Esophagus muscularis mucosa (tissue), 3 donors: ENCODE measurements around the gene ECD.

ENCODE experiments used
- POLR2A ChIP-seq: fragments of 450-650 bp; IDR thresholded peaks from one replicate; pipeline ENCODE4 v1.6.1; 2017; ENCODE audit warnings: antibody characterized with exemption, moderate library complexity, mild to moderate bottlenecking, low read depth
- TF ChIP-seq, protein P1 (sequence below), 3 experiments: fragments of 200-600 bp in 2 of 3; fragments of 450-650 bp in 1 of 3; sonication (generic) in 2 of 3; IDR thresholded peaks; one replicate each; pipeline ENCODE4 v1.5.1; 2017 to 2019; ENCODE audit warnings: antibody characterized with exemption in 3 of 3, mild to moderate bottlenecking in 2 of 3, moderate library complexity in 1 of 3

DNA sequence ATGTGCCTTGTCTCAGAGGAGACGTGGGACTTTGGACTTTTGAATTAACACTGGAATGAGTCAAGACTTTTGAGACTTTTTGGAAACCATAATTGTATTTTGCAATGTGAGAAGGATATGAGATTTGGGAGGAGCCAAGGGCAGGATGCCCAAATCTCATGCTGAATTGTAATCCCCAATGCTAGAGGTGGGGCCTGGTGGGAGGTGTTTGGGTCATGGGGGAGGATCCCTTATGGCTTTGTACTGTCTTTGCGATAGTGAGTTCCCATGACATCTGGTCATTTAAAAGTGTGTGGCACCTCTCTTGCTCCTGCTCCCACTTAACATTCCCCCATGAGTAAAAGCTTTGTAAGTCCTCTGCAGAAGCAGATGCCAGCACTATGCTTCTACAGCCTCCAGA lies 40.1 kb upstream of the ECD start:
- TF ChIP-seq, protein P1, sequence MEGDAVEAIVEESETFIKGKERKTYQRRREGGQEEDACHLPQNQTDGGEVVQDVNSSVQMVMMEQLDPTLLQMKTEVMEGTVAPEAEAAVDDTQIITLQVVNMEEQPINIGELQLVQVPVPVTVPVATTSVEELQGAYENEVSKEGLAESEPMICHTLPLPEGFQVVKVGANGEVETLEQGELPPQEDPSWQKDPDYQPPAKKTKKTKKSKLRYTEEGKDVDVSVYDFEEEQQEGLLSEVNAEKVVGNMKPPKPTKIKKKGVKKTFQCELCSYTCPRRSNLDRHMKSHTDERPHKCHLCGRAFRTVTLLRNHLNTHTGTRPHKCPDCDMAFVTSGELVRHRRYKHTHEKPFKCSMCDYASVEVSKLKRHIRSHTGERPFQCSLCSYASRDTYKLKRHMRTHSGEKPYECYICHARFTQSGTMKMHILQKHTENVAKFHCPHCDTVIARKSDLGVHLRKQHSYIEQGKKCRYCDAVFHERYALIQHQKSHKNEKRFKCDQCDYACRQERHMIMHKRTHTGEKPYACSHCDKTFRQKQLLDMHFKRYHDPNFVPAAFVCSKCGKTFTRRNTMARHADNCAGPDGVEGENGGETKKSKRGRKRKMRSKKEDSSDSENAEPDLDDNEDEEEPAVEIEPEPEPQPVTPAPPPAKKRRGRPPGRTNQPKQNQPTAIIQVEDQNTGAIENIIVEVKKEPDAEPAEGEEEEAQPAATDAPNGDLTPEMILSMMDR (IDR thresholded peaks at IDR 0.05), result no peak
- no peak for TF ChIP-seq POLR2A
